H1 (cell line): ENCODE data around the gene CELSR3. TPM values are rescaled to one million over a fixed set of nuclear protein-coding genes. Genes with fewer than 3 reads are reported as not detected.

Experiments
- CEBPB ChIP-seq: IDR thresholded peaks from 2 replicates; pipeline ENCODE4 v1.6.1; 2012; ENCODE audit warnings: low read depth, low read length
- CTBP2 ChIP-seq: IDR thresholded peaks from 2 replicates; pipeline ENCODE4 v1.7.0; 2011; ENCODE audit warnings: borderline replicate concordance, mild to moderate bottlenecking, moderate library complexity, mixed read lengths, low read length; ENCODE audit not compliant: insufficient read depth, insufficient read length
- HDAC2 ChIP-seq, 2 experiments: fragments of 300-600 bp in 1 of 2; sonication (generic) in 1 of 2; IDR thresholded peaks; 2 replicates each; pipeline ENCODE4 v1.6.1; 2011 to 2012; ENCODE audit warnings: low read depth in 2 of 2, low read length in 2 of 2, mild to moderate bottlenecking in 2 of 2, moderate library complexity in 2 of 2, borderline replicate concordance in 1 of 2, inconsistent platforms in 1 of 2
- HDAC6 ChIP-seq: IDR thresholded peaks from one replicate; pipeline ENCODE4 v1.7.1; 2012; ENCODE audit warnings: low read depth, mild to moderate bottlenecking, inconsistent platforms, low read length, moderate library complexity
- JUN ChIP-seq: IDR thresholded peaks from 2 replicates; pipeline ENCODE4 v1.6.1; 2011; ENCODE audit warnings: low read depth, mild to moderate bottlenecking, improper control_type of control experiment, low read length
- MAX ChIP-seq: IDR thresholded peaks from 2 replicates; pipeline ENCODE4 v1.6.1; 2012; ENCODE audit warnings: inconsistent platforms
- POLR2A ChIP-seq, 2 experiments: IDR thresholded peaks; 1 replicate in 1 of 2; 2 replicates in 1 of 2; pipeline ENCODE4 v1.6.1; 2011; ENCODE audit warnings: low read depth in 2 of 2, low read length in 2 of 2, mild to moderate bottlenecking in 2 of 2; ENCODE audit errors: control extremely low read depth in 1 of 2
- POU5F1 ChIP-seq: IDR thresholded peaks from 2 replicates; pipeline ENCODE4 v1.6.1; 2011; ENCODE audit warnings: low read depth, mild to moderate bottlenecking, low read length, moderate library complexity
- RXRA ChIP-seq: IDR thresholded peaks from 2 replicates; pipeline ENCODE4 v1.6.1; 2011; ENCODE audit warnings: low read depth, mild to moderate bottlenecking, low read length, moderate library complexity; ENCODE audit not compliant: insufficient read depth
- SRF ChIP-seq: IDR thresholded peaks from 2 replicates; pipeline ENCODE4 v1.6.1; 2011; ENCODE audit warnings: mild to moderate bottlenecking, low read depth, low read length, moderate library complexity
- polyA plus RNA-seq, 7 experiments: library from polyadenylated mRNA; depleted of rRNA in 3 of 7; stranded (reverse) in 5 of 7; unstranded in 2 of 7; fragments of >200 nt in 5 of 7; fragments of 200-250 nt in 2 of 7; gene quantifications; 1 replicate in 5 of 7; 2 replicates in 1 of 7; 4 replicates in 1 of 7; pipeline versions ENCODE4 v1.2.1 to v1.2.3, GENCODE V29; 2011 to 2013; ENCODE audit warnings: missing spikeins in 2 of 7, mixed read lengths in 2 of 7
- total RNA-seq: library from RNA; stranded (reverse); fragmentation: NEBNext Ultra II Directional; extraction: Animal tissue kit (Norgen Biotek cat#: 25700); gene quantifications from 2 replicates; pipeline ENCODE4 v1.2.1, GENCODE V29; 2021

The CELSR3 gene
- total and polyA plus RNA-seq, 2 of the 8 experiments (the other 6 are each of a cell fraction or from before 2014, with no cell fraction given) = 11.6 to 29.5 TPM

- TF ChIP-seq HDAC2 (IDR thresholded peaks at IDR 0.05; ENCODE audit: borderline replicate concordance in 1 of 2, low read depth in 2 of 2, low read length in 2 of 2) = no peak
- no peak for TF ChIP-seq POLR2A (IDR thresholded peaks at IDR 0.05; ENCODE audit: control extremely low read depth in 1 of 2, low read depth in 2 of 2, low read length in 2 of 2)
- no peak for TF ChIP-seq HDAC6
- no peak for TF ChIP-seq MAX
- TF ChIP-seq RXRA = no peak
- TF ChIP-seq CEBPB = no peak
- TF ChIP-seq CTBP2 = no peak
- no peak for TF ChIP-seq JUN
- no peak for TF ChIP-seq POU5F1
- TF ChIP-seq SRF = no peak
These were observed 17.6 kb downstream of the CELSR3 start (continued) for GRCh38 chr3:48644898-48645760.
